GM21515 (cell line): Measurements from ENCODE around the gene KIAA2012.
"Not testable (repeated sequence)": the region's sequence is repeated elsewhere in the genome, so short reads cannot be mapped to it uniquely, and the experiment has no call there.

ENCODE experiments used
- ATAC-seq: cut with Tn5 transposase; IDR thresholded peaks from one replicate; pipeline ENCODE4 v1.9.1; 2021; ENCODE audit not compliant: unreplicated experiment

The KIAA2012 gene

GRCh38 chr2:202186641-202187202, 113.7 kb downstream of the KIAA2012 start:
- no peak for ATAC-seq

- no peak for ATAC-seq
Observed at GRCh38 chr2:202187570-202187969, 114.5 kb downstream of the KIAA2012 start.

- no peak for ATAC-seq
Observed at GRCh38 chr2:202193305-202193704, 120.2 kb downstream of the KIAA2012 start.

GRCh38 chr2:202193881-202194353, 120.9 kb downstream of the KIAA2012 start:
- no peak for ATAC-seq

GRCh38 chr2:202194418-202194817, 121.4 kb downstream of the KIAA2012 start:
- no peak for ATAC-seq

- no peak for ATAC-seq
Observed at GRCh38 chr2:202196727-202197126, 123.7 kb downstream of the KIAA2012 start.

- no peak for ATAC-seq
Observed at GRCh38 chr2:202201220-202202160, 128.4 kb downstream of the KIAA2012 start.

- ATAC-seq = no peak
Observed at GRCh38 chr2:202203348-202203747, 130.3 kb downstream of the KIAA2012 start.

- no peak for ATAC-seq
Observed at GRCh38 chr2:202204855-202205254, 131.8 kb downstream of the KIAA2012 start.

GRCh38 chr2:202208526-202208925, 135.5 kb downstream of the KIAA2012 start:
- ATAC-seq = no peak

GRCh38 chr2:202215179-202215578, 142.1 kb downstream of the KIAA2012 start:
- ATAC-seq = no peak

- ATAC-seq = no peak
Observed at GRCh38 chr2:202221873-202222272, 148.8 kb downstream of the KIAA2012 start.

- peak; percentile 47 for ATAC-seq
Observed at GRCh38 chr2:202237787-202238233, 164.8 kb downstream of the KIAA2012 start.

- peak; percentile 98 for ATAC-seq
Observed at GRCh38 chr2:202238234-202239197, 165.5 kb downstream of the KIAA2012 start, which contains the start of gene SUMO1. Gene SUMO1 (minus strand): TSS chr2:202238597. CDS start chr2:202238451, 146 bp downstream.

GRCh38 chr2:202247710-202248109, 174.7 kb downstream of the KIAA2012 start:
- ATAC-seq = not testable (repeated sequence)

- ATAC-seq = no peak
Observed at GRCh38 chr2:202249521-202250253, 176.6 kb downstream of the KIAA2012 start.

- ATAC-seq = no peak
Observed at GRCh38 chr2:202251494-202251893, 178.4 kb downstream of the KIAA2012 start.
